22Rv1 (cell line): ENCODE results near the gene RNASET2.

Experiments used
- H3K27ac ChIP-seq: fragments of 450-650 bp; 2 replicates; pipeline ENCODE4 v1.5.1; 2017
- ZFX ChIP-seq: fragments of 450-650 bp; IDR thresholded peaks from 2 replicates; pipeline ENCODE4 v1.6.1; 2017; ENCODE audit warnings: antibody characterized with exemption, borderline replicate concordance
- TF ChIP-seq, protein P1 (sequence below): fragments of 450-650 bp; IDR thresholded peaks from 2 replicates; pipeline ENCODE4 v1.5.1; 2017; ENCODE audit warnings: mild to moderate bottlenecking

The RNASET2 gene

DNA sequence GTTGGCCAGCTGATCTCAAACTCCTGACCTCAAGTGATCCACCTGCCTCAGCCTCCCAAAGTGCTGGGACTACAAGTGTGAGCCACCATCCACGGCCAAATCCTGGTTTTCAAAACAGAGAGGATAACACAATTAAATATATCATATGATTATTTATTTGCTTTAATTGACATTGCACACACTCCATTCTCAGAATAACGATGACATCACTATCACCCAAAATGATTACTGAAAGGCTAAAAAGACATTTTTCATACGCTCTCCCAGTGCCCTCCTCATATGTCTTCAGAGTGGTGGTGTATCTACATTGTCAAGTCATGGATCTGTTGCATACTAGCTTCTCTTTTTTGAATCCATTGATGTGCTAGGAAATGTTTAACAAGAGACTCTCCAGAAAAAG is 24.4 kb upstream of the RNASET2 start:
- TF ChIP-seq, protein P1, sequence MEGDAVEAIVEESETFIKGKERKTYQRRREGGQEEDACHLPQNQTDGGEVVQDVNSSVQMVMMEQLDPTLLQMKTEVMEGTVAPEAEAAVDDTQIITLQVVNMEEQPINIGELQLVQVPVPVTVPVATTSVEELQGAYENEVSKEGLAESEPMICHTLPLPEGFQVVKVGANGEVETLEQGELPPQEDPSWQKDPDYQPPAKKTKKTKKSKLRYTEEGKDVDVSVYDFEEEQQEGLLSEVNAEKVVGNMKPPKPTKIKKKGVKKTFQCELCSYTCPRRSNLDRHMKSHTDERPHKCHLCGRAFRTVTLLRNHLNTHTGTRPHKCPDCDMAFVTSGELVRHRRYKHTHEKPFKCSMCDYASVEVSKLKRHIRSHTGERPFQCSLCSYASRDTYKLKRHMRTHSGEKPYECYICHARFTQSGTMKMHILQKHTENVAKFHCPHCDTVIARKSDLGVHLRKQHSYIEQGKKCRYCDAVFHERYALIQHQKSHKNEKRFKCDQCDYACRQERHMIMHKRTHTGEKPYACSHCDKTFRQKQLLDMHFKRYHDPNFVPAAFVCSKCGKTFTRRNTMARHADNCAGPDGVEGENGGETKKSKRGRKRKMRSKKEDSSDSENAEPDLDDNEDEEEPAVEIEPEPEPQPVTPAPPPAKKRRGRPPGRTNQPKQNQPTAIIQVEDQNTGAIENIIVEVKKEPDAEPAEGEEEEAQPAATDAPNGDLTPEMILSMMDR: no peak
- TF ChIP-seq ZFX: no peak
- no peak overlapping the region for H3K27ac ChIP-seq

DNA sequence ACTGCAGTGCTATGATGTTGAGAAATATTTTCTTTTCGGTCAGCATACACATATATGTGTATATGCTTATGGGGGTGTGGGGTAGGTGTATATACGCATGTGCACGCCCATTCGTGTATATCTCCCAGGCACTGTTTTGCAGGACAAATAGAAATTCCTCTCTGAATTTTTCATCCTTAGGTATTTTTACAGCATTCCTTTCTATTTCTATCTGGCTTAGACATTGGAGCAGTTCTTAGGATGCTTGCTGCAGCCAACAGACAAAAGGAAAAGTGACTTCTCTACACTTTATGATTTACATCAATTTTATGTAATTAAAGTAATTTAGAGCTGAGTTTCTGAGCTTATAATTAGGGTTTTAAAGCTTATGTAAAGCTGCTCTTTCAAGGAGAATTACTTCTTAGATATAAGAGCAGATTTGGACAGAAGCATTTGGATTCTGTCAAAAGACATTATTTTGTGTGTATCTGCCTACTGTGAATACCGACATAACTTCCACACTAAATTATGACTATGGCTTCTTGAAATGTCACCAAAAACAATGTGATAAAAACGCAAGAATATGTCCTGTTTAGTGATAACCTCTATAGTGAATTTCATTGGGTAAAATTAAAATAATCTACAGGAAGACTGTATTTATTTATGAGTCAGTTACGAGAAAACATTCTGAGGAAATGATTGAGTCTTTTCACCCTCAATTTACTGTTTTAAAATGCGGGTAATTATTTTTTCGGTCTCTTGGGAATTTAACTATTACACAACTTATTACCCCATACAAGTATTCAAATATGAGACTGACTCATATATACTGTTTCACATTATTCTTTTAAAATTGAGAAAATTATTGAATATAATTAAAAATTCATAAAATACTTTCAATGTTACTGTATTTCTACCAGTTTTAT is 21.5 kb upstream of the RNASET2 start:
- no peak for TF ChIP-seq ZFX
- TF ChIP-seq, protein P1: no peak
- no peak overlapping the region for H3K27ac ChIP-seq

DNA sequence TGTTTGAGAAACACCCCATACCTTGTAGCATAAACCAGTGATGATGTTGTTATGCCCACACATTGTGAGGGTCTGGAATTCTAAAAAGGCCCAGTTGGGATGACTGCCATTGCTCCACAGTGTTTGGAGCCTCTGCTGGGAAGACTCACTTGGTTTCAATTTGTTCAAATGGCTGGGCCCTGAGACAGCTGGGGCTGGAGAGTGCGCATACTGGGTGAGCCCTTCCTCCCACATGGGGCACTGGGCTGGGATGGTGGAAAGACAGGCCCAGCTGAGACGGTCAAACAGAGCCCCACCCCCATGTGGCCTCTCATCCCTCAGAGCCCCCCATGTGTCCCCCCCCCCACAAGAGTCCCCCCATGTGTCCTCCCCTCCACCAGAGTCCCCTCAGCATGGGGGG is 20.3 kb upstream of the RNASET2 start:
- TF ChIP-seq ZFX: no peak
- TF ChIP-seq, protein P1: no peak
- no peak overlapping the region for H3K27ac ChIP-seq

DNA sequence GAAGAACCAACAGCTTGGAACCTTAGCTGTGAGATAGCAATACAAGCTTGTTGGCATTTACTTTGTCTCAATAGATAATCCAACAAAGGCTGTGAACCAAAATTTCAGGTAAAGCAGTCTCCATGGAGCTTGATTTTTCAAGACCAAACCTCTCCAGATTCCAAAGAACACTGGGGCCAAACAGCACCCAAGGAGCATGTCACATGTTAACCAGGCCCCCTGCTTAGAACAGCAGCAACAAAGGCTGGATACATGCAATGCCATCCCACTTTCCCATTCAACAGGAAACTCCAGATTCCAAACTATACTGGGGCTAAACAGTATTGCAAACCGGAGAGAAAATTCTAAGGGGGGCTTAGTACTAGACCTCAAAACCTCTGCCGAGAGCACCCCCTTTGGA is 15.8 kb upstream of the RNASET2 start:
- TF ChIP-seq ZFX: no peak
- TF ChIP-seq, protein P1: no peak
- no peak overlapping the region for H3K27ac ChIP-seq

DNA sequence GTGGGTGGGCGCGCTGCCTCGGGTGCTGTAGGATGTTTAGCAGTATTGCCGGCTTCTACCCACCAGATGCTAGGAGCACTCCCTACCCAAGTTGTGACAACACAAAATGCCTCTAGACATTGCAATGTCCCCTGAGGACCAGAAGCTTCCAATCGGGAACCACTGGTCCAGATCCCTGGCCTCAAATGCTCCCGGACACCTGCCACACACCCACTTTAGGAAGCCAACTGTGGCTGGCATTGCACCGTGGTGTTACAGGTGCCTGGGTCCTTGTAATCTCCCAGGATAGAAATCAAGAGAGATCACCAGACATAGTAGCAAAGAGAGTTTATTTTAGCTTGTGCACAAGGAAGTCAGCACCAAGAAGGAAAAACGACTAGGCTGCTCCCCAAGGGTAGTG is 14.9 kb upstream of the RNASET2 start:
- H3K27ac ChIP-seq: no peak overlapping the region
- TF ChIP-seq, protein P1: no peak
- TF ChIP-seq ZFX: no peak

DNA sequence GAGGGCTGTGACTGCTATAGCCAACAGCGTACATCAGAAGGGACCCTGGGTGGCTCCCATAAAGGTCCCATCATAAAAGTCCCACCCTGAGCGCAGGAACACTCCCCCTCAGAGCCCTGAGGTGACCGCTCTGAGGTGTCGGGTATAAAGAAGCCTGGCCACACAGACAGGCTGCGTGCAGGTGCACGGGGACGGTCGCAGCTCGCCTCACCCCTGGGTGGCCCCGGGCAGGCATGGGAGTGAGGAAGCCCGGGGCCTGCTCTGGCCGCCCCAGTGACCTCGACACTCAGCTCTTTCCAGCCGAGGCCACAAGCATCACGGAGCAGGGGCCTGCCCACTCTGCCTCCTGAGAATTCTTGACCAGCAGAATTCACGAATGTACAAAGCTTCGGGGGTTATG is 14.4 kb upstream of the RNASET2 start:
- H3K27ac ChIP-seq: no peak overlapping the region
- TF ChIP-seq, protein P1: no peak

DNA sequence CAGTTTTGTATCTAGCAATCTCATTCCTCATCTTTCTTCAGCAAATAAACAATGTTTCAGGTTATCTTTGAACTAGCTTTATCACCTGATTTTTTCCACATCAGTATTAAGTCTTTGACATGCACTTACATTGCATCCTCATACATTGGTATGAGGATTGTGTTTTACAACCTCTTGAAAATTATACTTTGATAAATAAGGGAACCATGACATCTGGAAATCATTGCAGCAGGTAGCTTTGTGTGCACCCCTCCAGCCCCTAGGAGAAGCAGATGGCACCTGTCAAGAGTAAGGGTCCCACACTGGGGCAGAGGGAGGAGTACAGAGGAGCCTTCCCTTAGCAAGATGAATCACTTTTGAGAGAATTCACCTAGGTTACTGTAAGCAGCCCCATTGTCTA is 13.7 kb upstream of the RNASET2 start:
- TF ChIP-seq, protein P1: no peak
- no peak for TF ChIP-seq ZFX

More for the DNA sequence above, 13.7 kb upstream of the RNASET2 start:
- no peak overlapping the region for H3K27ac ChIP-seq
